Skeletal muscle satellite cell (primary cell): ENCODE results near the gene CES2.
"Not testable (repeated sequence)": the region's sequence is repeated elsewhere in the genome, so short reads cannot be mapped to it uniquely, and the experiment has no call there.

Source experiments
- H3K27me3 ChIP-seq: 2 replicates; pipeline ENCODE4 v1.7.0; 2013; ENCODE audit warnings: low read length; ENCODE audit not compliant: control insufficient read depth, insufficient read depth
- H3K36me3 ChIP-seq: 2 replicates; pipeline ENCODE4 v1.7.0; 2013; ENCODE audit warnings: mild to moderate bottlenecking, control low read depth, low read length; ENCODE audit not compliant: insufficient read depth
- H3K4me1 ChIP-seq: 2 replicates; pipeline ENCODE4 v1.7.0; 2013; ENCODE audit warnings: low read length; ENCODE audit not compliant: control insufficient read depth, insufficient read depth
- H3K4me2 ChIP-seq: 2 replicates; pipeline ENCODE4 v1.7.0; 2013; ENCODE audit warnings: mild to moderate bottlenecking, low read length
- H3K4me3 ChIP-seq: 2 replicates; pipeline ENCODE4 v1.7.0; 2013; ENCODE audit warnings: low read length
- H3K9ac ChIP-seq: 2 replicates; pipeline ENCODE4 v1.7.0; 2013; ENCODE audit warnings: mild to moderate bottlenecking, low read depth, low read length, moderate library complexity
- H3K9me3 ChIP-seq: replicated peaks from 2 replicates; pipeline ENCODE4 v1.7.0; 2013; ENCODE audit warnings: mild to moderate bottlenecking, control low read depth, low read length

CES2 gene

GRCh38 chr16:66952430-66953110, 17.3 kb downstream of the CES2 start:
- Histone ChIP-seq H3K4me1 (peaks cover 10% of the 10 kb centered on the region), H3K9ac (no peak overlapping the region), H3K9me3 (peaks cover 3% of the 10 kb centered on the region), H3K27me3 (peaks cover 22% of the 10 kb centered on the region), H3K4me3 (no peak overlapping the region), H3K36me3 (no peaks in the 10 kb centered on the region), H3K4me2 (no peak overlapping the region)

DNA sequence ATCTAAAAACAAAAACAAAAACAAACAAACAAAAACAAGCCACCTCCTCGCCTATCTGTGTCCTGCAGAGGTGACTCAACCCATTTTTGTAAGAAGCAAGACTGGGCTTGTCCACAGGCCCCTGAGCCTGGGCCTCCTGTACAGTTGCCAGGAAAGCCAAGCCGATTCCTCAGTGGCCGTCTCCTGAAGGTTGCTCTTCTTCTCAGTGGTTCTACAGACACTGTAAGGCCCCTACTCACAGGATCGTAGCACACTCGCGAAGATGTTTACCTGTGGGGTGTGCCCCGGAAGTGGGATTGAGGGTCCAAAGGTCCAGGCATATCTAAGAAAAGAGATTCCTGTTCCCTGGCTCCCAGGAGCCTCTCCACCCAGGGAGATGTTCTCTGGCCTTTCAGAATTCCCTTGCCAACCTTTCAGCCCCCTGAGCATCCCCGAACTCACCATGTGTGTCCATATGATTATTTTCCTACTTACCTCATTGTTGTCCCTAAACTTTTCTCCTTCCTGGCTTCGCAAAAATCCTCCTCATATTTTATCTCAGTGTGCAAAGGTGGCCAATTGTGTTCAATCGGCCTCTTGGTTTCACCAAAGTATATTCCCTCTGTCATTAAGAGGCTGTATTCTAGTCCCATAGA, 18.3 kb downstream of the CES2 start:
- H3K9ac ChIP-seq = no peak overlapping the region
- peaks cover 4% of the 10 kb centered on the region for H3K4me1 ChIP-seq
- peaks cover 3% of the 10 kb centered on the region for H3K9me3 ChIP-seq
- no peaks in the 10 kb centered on the region for H3K36me3 ChIP-seq
- no peak overlapping the region for H3K4me2 ChIP-seq
- H3K4me3 ChIP-seq = no peak overlapping the region
- peaks cover 19% of the 10 kb centered on the region for H3K27me3 ChIP-seq

- H3K4me2 ChIP-seq = no peak overlapping the region
- no peaks in the 10 kb centered on the region for H3K4me1 ChIP-seq
- peaks cover 3% of the 10 kb centered on the region for H3K9me3 ChIP-seq
- no peak overlapping the region for H3K9ac ChIP-seq
- H3K27me3 ChIP-seq = peaks cover 15% of the 10 kb centered on the region
- no peaks in the 10 kb centered on the region for H3K36me3 ChIP-seq
- H3K4me3 ChIP-seq = no peak overlapping the region
Observed at GRCh38 chr16:66954097-66954659, 18.9 kb downstream of the CES2 start.

- not testable (repeated sequence) for H3K4me2 ChIP-seq, H3K9me3 ChIP-seq, H3K36me3 ChIP-seq, H3K4me1 ChIP-seq, H3K4me3 ChIP-seq, H3K27me3 ChIP-seq, H3K9ac ChIP-seq
Observed at GRCh38 chr16:66955363-66956153, 20.2 kb downstream of the CES2 start.

- not testable (repeated sequence) for H3K9me3 ChIP-seq, H3K4me3 ChIP-seq, H3K36me3 ChIP-seq, H3K27me3 ChIP-seq, H3K9ac ChIP-seq, H3K4me1 ChIP-seq, H3K4me2 ChIP-seq
Observed at GRCh38 chr16:66956154-66956457, 20.8 kb downstream of the CES2 start.

- no peak overlapping the region for H3K9ac ChIP-seq
- peaks cover 6% of the 10 kb centered on the region for H3K27me3 ChIP-seq
- H3K4me3 ChIP-seq = no peak overlapping the region
- no peaks in the 10 kb centered on the region for H3K4me1 ChIP-seq
- H3K4me2 ChIP-seq = no peak overlapping the region
- no peaks in the 10 kb centered on the region for H3K9me3 ChIP-seq
- H3K36me3 ChIP-seq = no peaks in the 10 kb centered on the region
Observed at GRCh38 chr16:66958857-66959703, 23.8 kb downstream of the CES2 start.

DNA sequence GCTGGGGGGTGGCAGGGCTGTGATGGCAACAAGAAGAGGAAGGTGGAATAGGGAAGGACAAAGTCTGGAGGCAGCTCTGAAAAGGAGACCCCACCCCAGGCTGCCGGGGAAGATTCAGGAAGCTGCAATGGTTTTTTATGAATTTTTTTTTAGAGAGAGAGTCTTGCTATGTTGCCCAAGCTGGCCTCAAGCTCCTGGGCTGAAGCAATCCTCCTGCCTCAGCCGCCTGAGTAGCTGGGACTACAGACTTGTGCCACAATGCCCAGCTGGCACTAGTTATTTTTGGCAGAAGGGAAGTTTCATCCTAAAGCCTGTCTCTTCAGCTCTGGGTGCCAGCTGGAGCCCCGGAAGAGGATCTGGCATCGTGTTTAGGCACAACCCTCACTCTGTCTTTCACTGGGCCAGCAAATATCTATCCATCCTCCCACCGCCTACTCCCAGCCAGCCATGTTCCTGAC, 24.4 kb downstream of the CES2 start:
- H3K9me3 ChIP-seq = no peaks in the 10 kb centered on the region
- H3K4me2 ChIP-seq = no peak overlapping the region
- H3K4me1 ChIP-seq = no peaks in the 10 kb centered on the region
- H3K36me3 ChIP-seq = no peaks in the 10 kb centered on the region
- H3K27me3 ChIP-seq = peaks cover 11% of the 10 kb centered on the region
- H3K9ac ChIP-seq = no peak overlapping the region
- H3K4me3 ChIP-seq = no peak overlapping the region

DNA sequence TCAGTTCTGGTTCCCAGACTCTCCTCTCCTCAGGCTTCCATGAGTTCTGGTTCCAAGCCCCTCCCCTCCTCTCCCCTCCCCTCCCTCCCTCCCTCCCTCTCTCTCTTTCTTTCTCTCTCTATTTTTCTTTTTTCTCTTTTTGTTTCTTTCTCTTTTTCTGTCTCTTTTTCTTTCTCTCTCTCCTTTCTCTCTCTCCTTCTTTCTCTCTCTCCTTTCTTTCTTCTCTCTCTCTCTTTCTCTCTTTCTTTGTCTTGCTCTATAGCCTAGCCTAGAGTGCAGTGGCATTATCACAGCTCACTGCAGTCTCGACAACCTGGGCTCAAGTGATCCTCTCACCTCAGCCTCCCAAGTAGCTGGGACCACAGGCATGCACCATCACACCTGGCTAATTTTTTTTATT, 25.0 kb downstream of the CES2 start:
- Histone ChIP-seq H3K4me3 (no peak overlapping the region), H3K9ac (no peak overlapping the region), H3K4me1 (no peaks in the 10 kb centered on the region), H3K9me3 (no peaks in the 10 kb centered on the region), H3K4me2 (no peak overlapping the region), H3K27me3 (peaks cover 17% of the 10 kb centered on the region), H3K36me3 (no peaks in the 10 kb centered on the region)

GRCh38 chr16:66961065-66961744, 25.9 kb downstream of the CES2 start, which contains the start of gene CES3:
Gene CES3, plus strand, starts transcription at chr16:66961266. Its CDS starts 42 bp downstream, at chr16:66961308.
- no peaks in the 10 kb centered on the region for H3K9me3 ChIP-seq
- H3K27me3 ChIP-seq = peaks cover 24% of the 10 kb centered on the region
- H3K4me2 ChIP-seq = no peak within 1 kb of the TSS
- no peaks in the 10 kb centered on the region for H3K36me3 ChIP-seq
- H3K4me3 ChIP-seq = no peak within 1 kb of the TSS
- no peak within 1 kb of the TSS for H3K9ac ChIP-seq
- H3K4me1 ChIP-seq = no peaks in the 10 kb centered on the region

GRCh38 chr16:66961914-66962313, 26.6 kb downstream of the CES2 start:
- Histone ChIP-seq H3K36me3 (no peaks in the 10 kb centered on the region), H3K4me3 (no peak overlapping the region), H3K4me1 (no peaks in the 10 kb centered on the region), H3K9me3 (no peaks in the 10 kb centered on the region), H3K27me3 (peaks cover 31% of the 10 kb centered on the region), H3K4me2 (no peak overlapping the region), H3K9ac (no peak overlapping the region)
